ENCODE results near the gene PPARD.

Gene PPARD

GRCh38 chr6:35354361-35355135, 12.2 kb downstream of the PPARD start:
- no peak for DNase-seq (ENCODE audit: low read depth)

GRCh38 chr6:35356391-35356790, 14.0 kb downstream of the PPARD start:
- DNase-seq (ENCODE audit: low read depth) = no peak

GRCh38 chr6:35357677-35358076, 15.3 kb downstream of the PPARD start:
- DNase-seq (ENCODE audit: low read depth) = no peak

GRCh38 chr6:35358086-35358485, 15.7 kb downstream of the PPARD start:
- DNase-seq (ENCODE audit: low read depth) = no peak

- DNase-seq (ENCODE audit: low read depth) = no peak
Observed at GRCh38 chr6:35359346-35359743, 17.0 kb downstream of the PPARD start.

GRCh38 chr6:35359744-35360348, 17.5 kb downstream of the PPARD start:
- peak; percentile 80 for DNase-seq (ENCODE audit: low read depth)

- no peak for DNase-seq (ENCODE audit: low read depth)
Observed at GRCh38 chr6:35360349-35361138, 18.2 kb downstream of the PPARD start.

- DNase-seq (ENCODE audit: low read depth) = no peak
Observed at GRCh38 chr6:35362200-35362599, 19.8 kb downstream of the PPARD start.

- DNase-seq (ENCODE audit: low read depth) = peak; percentile 76
Observed at GRCh38 chr6:35363293-35363750, 21.0 kb downstream of the PPARD start.

- DNase-seq (ENCODE audit: low read depth) = no peak
Observed at GRCh38 chr6:35365594-35366203, 23.3 kb downstream of the PPARD start.

GRCh38 chr6:35366204-35366596, 23.8 kb downstream of the PPARD start:
- DNase-seq (ENCODE audit: low read depth) = no peak

GRCh38 chr6:35367646-35368037, 25.3 kb downstream of the PPARD start:
- DNase-seq (ENCODE audit: low read depth) = no peak

- no peak for DNase-seq (ENCODE audit: low read depth)
Observed at GRCh38 chr6:35368038-35368887, 25.9 kb downstream of the PPARD start.

- DNase-seq (ENCODE audit: low read depth) = peak; percentile 90
Observed at GRCh38 chr6:35370124-35370741, 27.9 kb downstream of the PPARD start.

- DNase-seq (ENCODE audit: low read depth) = peak; percentile 49
Observed at GRCh38 chr6:35370785-35371493, 28.6 kb downstream of the PPARD start.

GRCh38 chr6:35371494-35372262, 29.3 kb downstream of the PPARD start:
- no peak for DNase-seq (ENCODE audit: low read depth)

GRCh38 chr6:35372633-35373032, 30.3 kb downstream of the PPARD start:
- DNase-seq (ENCODE audit: low read depth) = no peak

- DNase-seq (ENCODE audit: low read depth) = no peak
Observed at GRCh38 chr6:35376281-35376680, 33.9 kb downstream of the PPARD start.

- DNase-seq (ENCODE audit: low read depth) = no peak
Observed at GRCh38 chr6:35377002-35377401, 34.6 kb downstream of the PPARD start.

- no peak for DNase-seq (ENCODE audit: low read depth)
Observed at GRCh38 chr6:35378261-35378660, 35.9 kb downstream of the PPARD start.
